ENCODE data around the gene DENND2C. TPM values are rescaled to one million over a fixed set of nuclear protein-coding genes. Genes with fewer than 3 reads are reported as not detected.
"Not testable (repeated sequence)": the region's sequence is repeated elsewhere in the genome, so short reads cannot be mapped to it uniquely, and the experiment has no call there.

The DENND2C gene
- polyA plus RNA-seq, 1 experiment: 0.64 TPM

GRCh38 chr1:114574365-114574764, 95.5 kb downstream of the DENND2C start:
- Histone ChIP-seq H3K27me3 (ENCODE audit: control insufficient read depth, insufficient read depth, low read length) (no peaks in the 10 kb centered on the region), H3K27ac (ENCODE audit: low read depth, low read length) (no peak overlapping the region), H3K4me3 (ENCODE audit: low read depth, low read length) (no peak overlapping the region), H3K9me3 (ENCODE audit: control insufficient read depth, insufficient read depth, low read length) (no peaks in the 10 kb centered on the region)
- TF ChIP-seq, protein P1, sequence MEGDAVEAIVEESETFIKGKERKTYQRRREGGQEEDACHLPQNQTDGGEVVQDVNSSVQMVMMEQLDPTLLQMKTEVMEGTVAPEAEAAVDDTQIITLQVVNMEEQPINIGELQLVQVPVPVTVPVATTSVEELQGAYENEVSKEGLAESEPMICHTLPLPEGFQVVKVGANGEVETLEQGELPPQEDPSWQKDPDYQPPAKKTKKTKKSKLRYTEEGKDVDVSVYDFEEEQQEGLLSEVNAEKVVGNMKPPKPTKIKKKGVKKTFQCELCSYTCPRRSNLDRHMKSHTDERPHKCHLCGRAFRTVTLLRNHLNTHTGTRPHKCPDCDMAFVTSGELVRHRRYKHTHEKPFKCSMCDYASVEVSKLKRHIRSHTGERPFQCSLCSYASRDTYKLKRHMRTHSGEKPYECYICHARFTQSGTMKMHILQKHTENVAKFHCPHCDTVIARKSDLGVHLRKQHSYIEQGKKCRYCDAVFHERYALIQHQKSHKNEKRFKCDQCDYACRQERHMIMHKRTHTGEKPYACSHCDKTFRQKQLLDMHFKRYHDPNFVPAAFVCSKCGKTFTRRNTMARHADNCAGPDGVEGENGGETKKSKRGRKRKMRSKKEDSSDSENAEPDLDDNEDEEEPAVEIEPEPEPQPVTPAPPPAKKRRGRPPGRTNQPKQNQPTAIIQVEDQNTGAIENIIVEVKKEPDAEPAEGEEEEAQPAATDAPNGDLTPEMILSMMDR (IDR thresholded peaks at IDR 0.05; ENCODE audit: low read depth, low read length): no peak
- CTCF ChIA-PET: no interaction called here
- DNase-seq (ENCODE audit: low read depth, low spot score): no peak
- POLR2A ChIA-PET: no interaction called here

DNA sequence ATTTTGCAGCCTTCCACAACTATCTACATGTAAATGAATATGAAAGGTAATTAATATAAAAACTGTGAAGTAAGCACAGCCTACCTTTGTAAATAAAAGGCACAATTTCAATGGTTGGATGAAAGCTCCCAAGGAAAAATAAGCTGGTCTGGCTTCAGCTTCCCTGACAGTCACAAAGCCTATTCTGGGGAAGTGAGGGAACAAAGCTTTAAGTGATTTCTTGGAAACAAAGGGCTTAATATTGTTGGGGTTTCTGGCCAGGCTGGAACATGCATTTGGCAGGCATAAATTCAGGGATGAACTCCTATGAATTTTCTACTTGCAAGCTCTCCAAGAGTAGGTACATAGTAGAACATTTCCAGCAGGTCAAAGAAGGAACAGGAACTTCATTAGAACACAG, 105.7 kb downstream of the DENND2C start:
- no peak overlapping the region for H3K4me3 ChIP-seq (ENCODE audit: low read depth, low read length)
- no peaks in the 10 kb centered on the region for H3K9me3 ChIP-seq (ENCODE audit: control insufficient read depth, insufficient read depth, low read length)
- TF ChIP-seq, protein P1 (IDR thresholded peaks at IDR 0.05; ENCODE audit: low read depth, low read length): no peak
- DNase-seq (ENCODE audit: low read depth, low spot score): no peak
- H3K27me3 ChIP-seq (ENCODE audit: control insufficient read depth, insufficient read depth, low read length): no peaks in the 10 kb centered on the region
- ChIA-PET POLR2A (no interaction called here), CTCF (no interaction called here)
- H3K27ac ChIP-seq (ENCODE audit: low read depth, low read length): no peak overlapping the region

GRCh38 chr1:114562978-114563510, 106.8 kb downstream of the DENND2C start:
- CTCF ChIA-PET; H3K27ac ChIP-seq (ENCODE audit: low read depth, low read length); DNase-seq (ENCODE audit: low read depth, low spot score); H3K9me3 ChIP-seq (ENCODE audit: control insufficient read depth, insufficient read depth, low read length); H3K4me3 ChIP-seq (ENCODE audit: low read depth, low read length); H3K27me3 ChIP-seq (ENCODE audit: control insufficient read depth, insufficient read depth, low read length); POLR2A ChIA-PET: not testable (repeated sequence)

- TF ChIP-seq, protein P1 (IDR thresholded peaks at IDR 0.05; ENCODE audit: low read depth, low read length): no peak
- POLR2A ChIA-PET: no interaction called here
- no peak overlapping the region for H3K27ac ChIP-seq (ENCODE audit: low read depth, low read length)
These were observed 108.5 kb downstream of the DENND2C start for GRCh38 chr1:114561333-114561732.

DNA sequence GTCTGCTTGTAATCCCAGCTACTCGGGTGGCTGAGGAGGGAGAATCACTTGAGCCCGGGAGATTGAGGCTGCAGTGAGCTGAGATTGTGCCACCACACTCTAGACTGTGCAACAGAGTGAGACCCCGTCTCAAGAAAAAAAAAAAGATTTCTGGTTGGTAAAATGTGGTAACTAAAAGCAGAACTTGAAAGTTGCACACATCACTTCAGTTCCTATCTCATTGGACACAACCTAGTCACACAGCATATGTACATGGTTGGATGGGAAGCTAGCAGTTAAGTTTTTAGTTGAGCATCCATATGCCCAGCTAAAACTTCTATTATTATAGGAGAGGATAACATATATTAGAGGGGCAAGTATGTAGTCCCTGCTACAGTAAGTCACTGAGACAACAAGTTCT, 110.5 kb downstream of the DENND2C start:
- Histone ChIP-seq H3K9me3 (ENCODE audit: control insufficient read depth, insufficient read depth, low read length) (no peaks in the 10 kb centered on the region), H3K4me3 (ENCODE audit: low read depth, low read length) (no peak overlapping the region), H3K27me3 (ENCODE audit: control insufficient read depth, insufficient read depth, low read length) (no peaks in the 10 kb centered on the region), H3K27ac (ENCODE audit: low read depth, low read length) (no peak overlapping the region)
- DNase-seq (ENCODE audit: low read depth, low spot score): no peak
- TF ChIP-seq, protein P1 (IDR thresholded peaks at IDR 0.05; ENCODE audit: low read depth, low read length): no peak
- POLR2A ChIA-PET: no interaction called here
- CTCF ChIA-PET: interaction anchor here (1.0 to 1.6 kb wide), 4 partner anchors 8 to 582 kb away, joined by 3 to 7 read pairs (median 6); no protein-coding TSS in a partner anchor

More at GRCh38 chr1:114561333-114561732, 108.5 kb downstream of the DENND2C start:
- Histone ChIP-seq H3K4me3 (ENCODE audit: low read depth, low read length) (no peak overlapping the region), H3K27me3 (ENCODE audit: control insufficient read depth, insufficient read depth, low read length) (no peaks in the 10 kb centered on the region), H3K9me3 (ENCODE audit: control insufficient read depth, insufficient read depth, low read length) (no peaks in the 10 kb centered on the region)
- CTCF ChIA-PET: no interaction called here
- DNase-seq (ENCODE audit: low read depth, low spot score): no peak

All from AG04450 (cell line).